Superior temporal gyrus (tissue), 1 donor: ENCODE results near the gene ABCC11.

Experiments
- DNase-seq: peaks from one replicate; pipeline ENCODE4 v3.0.0-alpha.2; 2016; ENCODE audit errors: extremely low spot score

ABCC11 gene

GRCh38 chr16:48133455-48134211, 113.7 kb downstream of the ABCC11 start:
- no peak for DNase-seq

GRCh38 chr16:48132696-48133095, 114.6 kb downstream of the ABCC11 start:
- DNase-seq = no peak

- no peak for DNase-seq
Observed at GRCh38 chr16:48131201-48131935, 116.0 kb downstream of the ABCC11 start.

- DNase-seq = no peak
Observed at GRCh38 chr16:48129926-48130325, 117.4 kb downstream of the ABCC11 start.

GRCh38 chr16:48128769-48129168, 118.6 kb downstream of the ABCC11 start:
- DNase-seq = no peak

GRCh38 chr16:48126801-48127644, 120.3 kb downstream of the ABCC11 start:
- DNase-seq = no peak

- no peak for DNase-seq
Observed at GRCh38 chr16:48125888-48126287, 121.5 kb downstream of the ABCC11 start.

- DNase-seq = no peak
Observed at GRCh38 chr16:48124266-48124665, 123.1 kb downstream of the ABCC11 start.

- DNase-seq = peak; percentile 59
Observed at GRCh38 chr16:48123104-48123788, 124.1 kb downstream of the ABCC11 start.

- no peak for DNase-seq
Observed at GRCh38 chr16:48121276-48121675, 126.1 kb downstream of the ABCC11 start.

- DNase-seq = no peak
Observed at GRCh38 chr16:48118841-48119240, 128.5 kb downstream of the ABCC11 start.

- DNase-seq = no peak
Observed at GRCh38 chr16:48117217-48118105, 129.9 kb downstream of the ABCC11 start.
